Left renal cortex interstitium (tissue), 4 donors: ENCODE results near the gene BCLAF1. TPM values are rescaled to one million over a fixed set of nuclear protein-coding genes. Genes with fewer than 3 reads are reported as not detected.
"Not testable (repeated sequence)": the region's sequence is repeated elsewhere in the genome, so short reads cannot be mapped to it uniquely, and the experiment has no call there.

Source experiments
- DNase-seq, 4 donors: peaks; one replicate each; pipeline ENCODE4 v3.0.0-alpha.2; 2013; ENCODE audit warnings: low read depth in 4 of 4, low spot score in 2 of 4, missing footprints in 1 of 4
- polyA plus RNA-seq, 4 donors: library from polyadenylated mRNA; unstranded; fragments of 120-200 nt; gene quantifications; one replicate each; pipeline ENCODE4 v1.2.1, GENCODE V29; 2013; ENCODE audit not compliant: insufficient read length in 4 of 4

Gene BCLAF1
- polyA plus RNA-seq, 4 donors, result 175 to 240 (median 209) TPM

DNA sequence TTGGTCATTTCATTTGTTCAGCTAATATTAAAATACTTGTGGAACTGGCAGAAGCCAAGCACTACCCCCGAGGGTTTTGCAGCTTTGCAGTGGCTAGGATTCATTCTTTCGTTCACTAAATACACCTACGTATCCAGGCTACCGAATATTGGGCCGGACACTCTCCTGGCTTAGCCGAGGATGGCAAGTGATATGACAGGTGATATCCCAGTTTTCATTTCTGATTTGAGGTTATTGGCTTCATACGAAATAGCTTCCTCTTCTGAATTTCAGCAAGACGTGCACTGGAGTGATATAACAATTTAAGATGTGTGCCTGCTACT is 39.0 kb downstream of the BCLAF1 start:
- no peak for DNase-seq

DNA sequence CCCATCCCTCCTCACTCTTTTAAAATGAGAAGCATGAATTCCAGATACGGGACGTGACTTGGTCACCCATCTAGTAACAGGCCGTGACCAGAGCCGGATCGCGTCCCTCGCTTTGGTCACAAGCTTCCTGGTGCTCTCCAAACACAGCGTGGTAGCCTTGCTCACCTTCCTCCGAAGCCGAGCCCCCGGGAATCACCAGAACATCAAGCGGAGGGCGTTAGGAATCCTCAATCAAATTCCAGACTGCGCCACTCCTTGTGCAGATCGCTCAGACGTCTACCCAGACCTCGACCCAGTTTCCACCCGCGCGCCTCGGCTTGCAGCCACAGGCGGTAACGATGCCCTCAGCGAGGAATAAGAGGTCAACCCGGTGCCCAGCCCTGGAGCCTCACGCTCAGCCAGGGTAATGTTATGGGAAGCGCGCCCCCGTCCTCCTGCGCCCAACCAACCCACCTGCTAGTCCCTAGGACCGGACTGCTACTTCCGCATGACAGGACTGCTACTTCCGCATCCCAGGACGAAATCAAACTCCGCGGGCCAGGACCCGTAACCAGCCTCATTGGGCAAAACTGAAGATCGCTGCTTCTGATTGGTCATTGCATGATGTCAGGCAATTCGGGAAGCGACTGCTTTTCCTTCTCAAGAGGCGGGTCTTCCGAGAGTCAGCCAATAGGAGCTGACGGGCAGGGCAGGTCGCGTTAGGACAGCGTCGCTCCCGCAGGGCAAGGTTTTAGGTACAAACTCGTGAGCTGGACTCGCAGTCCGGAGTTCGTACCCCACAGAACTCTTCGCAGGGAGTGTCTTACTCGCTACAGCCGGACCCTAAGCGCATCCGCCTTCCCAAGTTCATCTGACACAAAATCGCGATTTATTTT is 39.6 kb downstream of the BCLAF1 start, which contains the start of gene MTFR2:
MTFR2 (minus strand) TSS at position 501 of the 875 bp plus-strand sequence. CDS start 1,212 bp downstream, outside the sequence.
- DNase-seq, result peak; percentile 90 to 99 (median 92)

- DNase-seq, result no peak
These were observed 40.3 kb downstream of the BCLAF1 start for GRCh38 chr6:136249336-136249735.

DNA sequence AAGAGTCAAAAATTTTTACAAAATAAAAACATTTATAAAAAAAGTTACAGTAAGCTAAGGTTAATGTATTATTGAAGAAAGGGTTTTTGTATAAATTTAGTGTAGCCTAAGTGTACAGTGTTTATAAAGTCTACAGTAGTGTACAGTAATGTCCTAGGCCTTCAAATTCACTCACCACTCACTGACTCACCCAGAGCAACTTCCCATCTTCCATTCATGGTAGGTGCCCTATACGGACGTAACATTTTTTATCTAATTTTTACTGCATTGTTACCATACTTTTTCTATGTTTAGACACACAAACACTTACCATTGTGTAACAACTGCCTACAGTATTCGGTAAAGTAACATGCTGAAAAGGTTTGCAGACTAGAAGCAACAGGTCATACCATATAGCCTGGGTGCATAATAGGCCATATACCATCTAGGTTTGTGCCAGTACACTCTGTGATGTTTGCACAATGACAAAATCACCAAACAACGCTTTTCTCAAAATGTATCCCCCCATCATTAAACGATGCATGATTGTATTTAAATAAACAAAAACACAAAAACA is 45.5 kb downstream of the BCLAF1 start:
- DNase-seq, result no peak

- no peak for DNase-seq
These were observed 53.0 kb downstream of the BCLAF1 start for GRCh38 chr6:136236466-136237293.

GRCh38 chr6:136235233-136235564 is 54.4 kb downstream of the BCLAF1 start:
- no peak for DNase-seq

GRCh38 chr6:136232701-136233100 is 56.9 kb downstream of the BCLAF1 start:
- DNase-seq, result no peak

GRCh38 chr6:136230219-136230853 is 59.3 kb downstream of the BCLAF1 start:
- no peak for DNase-seq

DNA sequence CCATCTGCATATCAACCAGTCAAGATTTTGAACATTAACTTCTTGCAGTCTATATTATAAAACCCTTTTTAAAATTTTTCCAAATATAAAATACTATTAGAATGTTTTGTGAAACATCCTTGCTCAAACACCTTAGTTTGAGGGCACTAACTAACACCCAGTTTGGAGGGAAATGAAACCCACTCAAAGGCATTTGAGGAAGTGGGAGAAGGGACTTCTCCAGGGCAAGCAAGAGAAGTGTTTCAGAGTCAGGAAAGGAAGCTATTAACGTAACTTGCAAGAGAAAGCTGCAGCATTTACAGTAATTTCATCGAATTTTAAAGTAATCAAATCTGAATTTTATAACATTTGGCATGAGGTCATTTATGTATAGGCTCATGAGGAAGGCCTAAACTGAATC is 60.8 kb downstream of the BCLAF1 start:
- no peak for DNase-seq

- no peak for DNase-seq
These were observed 62.8 kb downstream of the BCLAF1 start for GRCh38 chr6:136226674-136227377.

DNA sequence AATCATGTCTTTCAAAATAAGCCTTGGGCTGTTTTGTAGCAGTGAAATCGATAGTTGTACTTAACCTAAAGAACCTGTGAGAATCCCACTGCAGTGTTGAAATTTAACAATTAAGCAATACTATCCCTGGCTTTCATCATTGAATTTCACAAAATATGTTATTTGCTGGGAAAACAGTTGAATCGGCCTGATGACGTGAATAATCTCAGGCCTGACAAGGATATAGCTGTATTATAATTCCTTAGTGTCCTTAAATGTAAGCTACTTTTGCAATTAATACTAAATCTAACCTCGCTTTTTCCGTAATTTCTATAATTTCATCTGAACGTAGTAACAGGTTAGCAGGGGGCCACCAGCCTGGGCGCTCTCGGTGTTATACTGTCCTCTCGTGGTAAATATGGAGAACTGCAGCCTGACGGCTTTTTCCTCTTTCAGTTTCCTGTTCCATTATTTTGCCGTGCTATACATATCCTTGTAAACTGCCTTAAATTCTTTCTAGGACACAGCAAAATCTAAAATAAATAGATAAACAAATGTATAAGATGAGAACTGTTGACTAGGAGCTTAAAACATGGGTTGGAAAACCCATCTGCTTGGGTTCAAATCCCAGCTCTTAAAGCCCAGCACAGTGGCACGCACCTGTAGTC is 63.5 kb downstream of the BCLAF1 start:
- peak in 1 of 4 donors; percentile 25 for DNase-seq

DNA sequence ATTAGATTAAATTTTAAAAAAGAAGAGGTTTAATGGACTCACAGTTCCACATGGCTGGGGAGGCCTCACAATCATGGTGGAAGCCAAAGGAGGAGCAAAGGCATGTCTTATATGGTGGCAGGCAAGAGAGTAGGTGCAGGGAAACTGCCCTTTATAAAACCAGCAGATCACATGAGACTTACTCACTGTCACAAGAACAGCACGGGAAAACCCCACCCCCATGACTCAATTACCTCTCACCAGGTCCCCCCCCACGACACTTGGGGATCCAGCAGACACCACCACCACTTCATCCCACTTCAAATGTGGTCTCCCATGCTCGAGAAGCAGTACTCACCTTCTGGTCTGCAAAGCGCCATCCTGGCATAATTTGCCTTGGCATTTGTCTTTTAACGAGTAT is 64.2 kb downstream of the BCLAF1 start:
- DNase-seq, result no peak

GRCh38 chr6:136224974-136225373 is 64.7 kb downstream of the BCLAF1 start:
- DNase-seq, result not testable (repeated sequence)

DNA sequence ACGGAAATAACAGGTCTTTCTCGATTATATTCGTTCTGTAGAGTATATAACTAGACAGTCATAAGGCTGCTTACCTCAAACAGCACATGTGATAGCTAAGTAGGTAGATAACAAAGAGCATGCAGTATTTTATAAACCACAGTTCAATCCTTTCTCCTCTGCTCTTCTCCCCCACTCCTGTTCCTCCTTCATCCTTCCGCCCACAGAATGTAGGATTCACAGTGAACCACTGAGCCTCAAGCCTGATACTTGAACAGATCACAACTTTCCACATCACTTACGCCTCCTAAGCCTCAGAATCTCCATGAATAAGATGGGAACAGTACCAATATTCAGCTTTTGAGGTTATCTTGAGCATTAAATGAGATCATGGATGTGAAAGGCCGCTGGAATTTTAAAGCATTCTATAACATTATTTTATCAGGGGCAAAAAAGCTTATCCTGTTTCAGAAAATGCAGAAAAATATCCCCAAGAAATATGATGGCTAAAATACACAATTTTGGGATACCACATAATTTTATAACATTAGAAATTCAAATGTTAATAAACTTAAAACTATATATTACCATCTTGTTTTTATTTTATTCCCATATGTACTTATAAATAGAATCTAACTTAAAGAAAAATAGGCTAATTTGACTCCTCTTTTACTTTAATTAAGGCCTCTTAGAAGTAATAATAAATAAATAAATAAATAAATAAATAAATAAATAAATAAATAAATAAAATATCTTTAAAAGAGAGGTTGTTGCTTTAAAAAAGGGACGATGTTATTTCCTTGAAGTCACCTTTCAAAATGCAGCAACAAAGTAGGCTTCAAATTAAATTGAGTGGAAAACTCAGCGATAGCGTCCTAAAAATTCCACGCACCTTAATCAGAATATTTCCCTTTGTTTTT is 72.9 kb downstream of the BCLAF1 start:
- DNase-seq, result no peak

GRCh38 chr6:136213853-136214252 is 75.8 kb downstream of the BCLAF1 start:
- no peak for DNase-seq

DNA sequence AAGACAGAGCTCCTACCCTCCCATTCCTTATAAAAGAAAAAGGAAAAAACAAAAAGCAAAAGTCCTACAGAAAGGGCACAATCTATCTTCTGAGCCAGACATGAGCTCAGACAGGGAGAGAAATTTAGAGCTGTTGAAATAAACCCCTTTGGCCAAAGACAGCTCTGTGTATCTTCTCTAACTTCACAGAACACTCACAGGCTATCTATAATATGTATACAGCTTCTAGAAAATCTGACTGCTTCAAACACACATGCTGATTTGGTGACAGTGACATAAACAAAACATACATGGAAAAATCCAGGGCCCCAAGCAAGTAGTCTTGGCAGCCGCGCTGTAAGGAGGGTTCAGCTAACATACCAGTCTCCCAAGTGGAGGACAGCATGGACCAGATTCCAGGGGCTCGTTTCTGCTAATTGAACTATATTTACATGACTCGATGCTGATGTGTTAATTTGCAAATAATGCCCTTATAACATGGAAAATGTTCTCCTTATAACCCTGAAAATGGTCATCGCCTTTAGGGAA is 76.6 kb downstream of the BCLAF1 start:
- no peak for DNase-seq

- DNase-seq, result no peak
These were observed 77.0 kb downstream of the BCLAF1 start for GRCh38 chr6:136212608-136213007.

GRCh38 chr6:136210398-136211165 is 79.1 kb downstream of the BCLAF1 start:
- no peak for DNase-seq
